Esophagus muscularis mucosa (tissue), 4 donors: ENCODE measurements around the gene DLL4.

Experiments used
- EP300 ChIP-seq: sonication (generic); formaldehyde crosslinking; IDR thresholded peaks from one replicate; pipeline ENCODE4 v1.6.1; 2017; ENCODE audit warnings: antibody characterized with exemption
- POLR2AphosphoS5 ChIP-seq, 2 donors: sonication (generic); formaldehyde crosslinking; IDR thresholded peaks; one replicate each; pipeline ENCODE4 v1.6.1; 2017; ENCODE audit warnings: antibody characterized with exemption in 2 of 2
- TF ChIP-seq, protein P1 (sequence below), 3 experiments: fragments of 200-600 bp in 2 of 3; fragments of 450-650 bp in 1 of 3; sonication (generic) in 2 of 3; IDR thresholded peaks; one replicate each; pipeline ENCODE4 v1.5.1; 2017 to 2019; ENCODE audit warnings: antibody characterized with exemption in 3 of 3, mild to moderate bottlenecking in 2 of 3, moderate library complexity in 1 of 3

DNA sequence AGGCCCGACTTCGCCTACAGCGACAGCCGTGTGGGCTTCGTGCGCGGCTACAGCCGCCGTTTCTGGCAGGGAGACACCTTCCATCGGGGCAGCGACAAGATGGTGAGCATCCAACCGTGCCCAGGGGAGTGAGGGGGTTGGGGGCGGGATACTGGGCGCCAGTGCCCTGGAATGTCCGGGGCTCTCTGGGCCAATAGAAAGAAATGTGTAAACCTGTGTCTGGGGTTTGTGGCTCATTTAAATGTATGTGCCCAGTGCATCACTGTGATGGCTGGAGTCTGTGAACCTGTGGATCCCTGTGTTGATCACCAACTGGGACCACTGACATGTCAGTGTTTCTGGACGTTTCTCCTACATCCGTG is 24.6 kb downstream of the DLL4 start:
- no peak for TF ChIP-seq EP300
- TF ChIP-seq, protein P1, sequence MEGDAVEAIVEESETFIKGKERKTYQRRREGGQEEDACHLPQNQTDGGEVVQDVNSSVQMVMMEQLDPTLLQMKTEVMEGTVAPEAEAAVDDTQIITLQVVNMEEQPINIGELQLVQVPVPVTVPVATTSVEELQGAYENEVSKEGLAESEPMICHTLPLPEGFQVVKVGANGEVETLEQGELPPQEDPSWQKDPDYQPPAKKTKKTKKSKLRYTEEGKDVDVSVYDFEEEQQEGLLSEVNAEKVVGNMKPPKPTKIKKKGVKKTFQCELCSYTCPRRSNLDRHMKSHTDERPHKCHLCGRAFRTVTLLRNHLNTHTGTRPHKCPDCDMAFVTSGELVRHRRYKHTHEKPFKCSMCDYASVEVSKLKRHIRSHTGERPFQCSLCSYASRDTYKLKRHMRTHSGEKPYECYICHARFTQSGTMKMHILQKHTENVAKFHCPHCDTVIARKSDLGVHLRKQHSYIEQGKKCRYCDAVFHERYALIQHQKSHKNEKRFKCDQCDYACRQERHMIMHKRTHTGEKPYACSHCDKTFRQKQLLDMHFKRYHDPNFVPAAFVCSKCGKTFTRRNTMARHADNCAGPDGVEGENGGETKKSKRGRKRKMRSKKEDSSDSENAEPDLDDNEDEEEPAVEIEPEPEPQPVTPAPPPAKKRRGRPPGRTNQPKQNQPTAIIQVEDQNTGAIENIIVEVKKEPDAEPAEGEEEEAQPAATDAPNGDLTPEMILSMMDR (IDR thresholded peaks at IDR 0.05) = no peak
- TF ChIP-seq POLR2AphosphoS5 (IDR thresholded peaks at IDR 0.05) = no peak
